ENCODE measurements around the gene VPS8.

VPS8 gene

GRCh38 chr3:184910664-184911063, 98.7 kb downstream of the VPS8 start:
- DNase-seq (ENCODE audit: low read depth) = no peak
- H3K4me3 ChIP-seq (ENCODE audit: low read depth, low read length) = no peak overlapping the region
- TF ChIP-seq CTCF (IDR thresholded peaks at IDR 0.05; ENCODE audit: control insufficient read depth, extremely low read depth, insufficient read depth) = no peak

- no peak for TF ChIP-seq CTCF (IDR thresholded peaks at IDR 0.05; ENCODE audit: control insufficient read depth, extremely low read depth, insufficient read depth)
- no peak overlapping the region for H3K4me3 ChIP-seq (ENCODE audit: low read depth, low read length)
- DNase-seq (ENCODE audit: low read depth) = no peak
These were observed 99.6 kb downstream of the VPS8 start for GRCh38 chr3:184911570-184911969.

- no peak overlapping the region for H3K4me3 ChIP-seq (ENCODE audit: low read depth, low read length)
- TF ChIP-seq CTCF (IDR thresholded peaks at IDR 0.05; ENCODE audit: control insufficient read depth, extremely low read depth, insufficient read depth) = no peak
- no peak for DNase-seq (ENCODE audit: low read depth)
These were observed 100.2 kb downstream of the VPS8 start for GRCh38 chr3:184912163-184912562.

- no peak for TF ChIP-seq CTCF (IDR thresholded peaks at IDR 0.05; ENCODE audit: control insufficient read depth, extremely low read depth, insufficient read depth)
- no peak for DNase-seq (ENCODE audit: low read depth)
- no peak overlapping the region for H3K4me3 ChIP-seq (ENCODE audit: low read depth, low read length)
These were observed 102.7 kb downstream of the VPS8 start for GRCh38 chr3:184914628-184915027.

GRCh38 chr3:184918750-184919149, 106.8 kb downstream of the VPS8 start:
- TF ChIP-seq CTCF (IDR thresholded peaks at IDR 0.05; ENCODE audit: control insufficient read depth, extremely low read depth, insufficient read depth) = no peak
- no peak for DNase-seq (ENCODE audit: low read depth)
- H3K4me3 ChIP-seq (ENCODE audit: low read depth, low read length) = no peak overlapping the region

- H3K4me3 ChIP-seq (ENCODE audit: low read depth, low read length) = no peak overlapping the region
- DNase-seq (ENCODE audit: low read depth) = no peak
- no peak for TF ChIP-seq CTCF (IDR thresholded peaks at IDR 0.05; ENCODE audit: control insufficient read depth, extremely low read depth, insufficient read depth)
These were observed 107.7 kb downstream of the VPS8 start for GRCh38 chr3:184919651-184920050.

GRCh38 chr3:184924547-184924946, 112.6 kb downstream of the VPS8 start:
- no peak for TF ChIP-seq CTCF (IDR thresholded peaks at IDR 0.05; ENCODE audit: control insufficient read depth, extremely low read depth, insufficient read depth)
- DNase-seq (ENCODE audit: low read depth) = no peak

More at GRCh38 chr3:184924547-184924946, 112.6 kb downstream of the VPS8 start:
- no peak overlapping the region for H3K4me3 ChIP-seq (ENCODE audit: low read depth, low read length)
